Choroid plexus epithelial cell (primary cell): ENCODE measurements around the gene PKP4.

Source experiments
- DNase-seq: peaks from one replicate; pipeline ENCODE4 v3.0.0-alpha.2; 2010; ENCODE audit warnings: low read depth
- H3K4me3 ChIP-seq: 2 replicates; pipeline ENCODE4 v1.5.1; 2011; ENCODE audit warnings: low read depth, mild to moderate bottlenecking, control low read depth, low read length, moderate library complexity
- TF ChIP-seq, protein P1 (sequence below): conservative IDR thresholded peaks from 2 replicates; pipeline ENCODE4 v1.5.1; 2011; ENCODE audit warnings: low read depth, mild to moderate bottlenecking, control low read depth, inconsistent platforms, low read length, moderate library complexity

The PKP4 gene

DNA sequence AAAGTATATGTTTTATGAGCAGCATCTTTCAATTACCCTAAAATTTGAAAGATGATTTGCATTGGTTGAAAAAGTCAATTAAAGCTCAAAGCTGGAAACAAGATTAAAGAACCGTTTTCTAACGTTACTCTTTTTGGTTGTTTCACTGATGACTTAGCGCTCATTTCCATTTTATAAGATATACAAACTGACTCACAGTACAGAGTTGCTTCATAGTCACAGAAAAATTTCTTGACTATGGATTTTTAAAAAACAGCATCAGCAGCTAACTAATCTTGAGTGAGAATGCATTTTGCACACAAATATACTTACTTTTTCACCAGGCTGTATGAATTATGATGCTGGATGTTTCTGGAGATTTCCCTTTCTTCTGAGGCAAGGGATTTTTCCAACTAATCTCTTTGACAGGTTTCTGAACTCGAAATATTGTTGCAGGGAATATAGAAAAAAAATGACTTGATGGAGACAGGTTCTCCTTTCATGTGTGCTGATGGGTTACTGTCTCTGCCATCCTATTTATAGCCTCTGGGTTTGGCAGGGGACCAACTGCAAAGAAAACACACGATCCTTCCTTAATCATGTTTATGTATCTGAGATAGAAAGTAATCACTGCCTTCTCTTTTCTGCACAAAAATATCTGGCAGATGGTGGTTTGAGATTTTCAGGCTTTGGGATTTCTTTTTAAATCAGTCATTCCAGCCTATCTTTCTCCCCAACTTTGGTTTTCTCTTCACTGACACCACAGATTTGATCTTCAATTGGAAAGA is 209.0 kb downstream of the PKP4 start:
- TF ChIP-seq, protein P1, sequence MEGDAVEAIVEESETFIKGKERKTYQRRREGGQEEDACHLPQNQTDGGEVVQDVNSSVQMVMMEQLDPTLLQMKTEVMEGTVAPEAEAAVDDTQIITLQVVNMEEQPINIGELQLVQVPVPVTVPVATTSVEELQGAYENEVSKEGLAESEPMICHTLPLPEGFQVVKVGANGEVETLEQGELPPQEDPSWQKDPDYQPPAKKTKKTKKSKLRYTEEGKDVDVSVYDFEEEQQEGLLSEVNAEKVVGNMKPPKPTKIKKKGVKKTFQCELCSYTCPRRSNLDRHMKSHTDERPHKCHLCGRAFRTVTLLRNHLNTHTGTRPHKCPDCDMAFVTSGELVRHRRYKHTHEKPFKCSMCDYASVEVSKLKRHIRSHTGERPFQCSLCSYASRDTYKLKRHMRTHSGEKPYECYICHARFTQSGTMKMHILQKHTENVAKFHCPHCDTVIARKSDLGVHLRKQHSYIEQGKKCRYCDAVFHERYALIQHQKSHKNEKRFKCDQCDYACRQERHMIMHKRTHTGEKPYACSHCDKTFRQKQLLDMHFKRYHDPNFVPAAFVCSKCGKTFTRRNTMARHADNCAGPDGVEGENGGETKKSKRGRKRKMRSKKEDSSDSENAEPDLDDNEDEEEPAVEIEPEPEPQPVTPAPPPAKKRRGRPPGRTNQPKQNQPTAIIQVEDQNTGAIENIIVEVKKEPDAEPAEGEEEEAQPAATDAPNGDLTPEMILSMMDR, result no peak

DNA sequence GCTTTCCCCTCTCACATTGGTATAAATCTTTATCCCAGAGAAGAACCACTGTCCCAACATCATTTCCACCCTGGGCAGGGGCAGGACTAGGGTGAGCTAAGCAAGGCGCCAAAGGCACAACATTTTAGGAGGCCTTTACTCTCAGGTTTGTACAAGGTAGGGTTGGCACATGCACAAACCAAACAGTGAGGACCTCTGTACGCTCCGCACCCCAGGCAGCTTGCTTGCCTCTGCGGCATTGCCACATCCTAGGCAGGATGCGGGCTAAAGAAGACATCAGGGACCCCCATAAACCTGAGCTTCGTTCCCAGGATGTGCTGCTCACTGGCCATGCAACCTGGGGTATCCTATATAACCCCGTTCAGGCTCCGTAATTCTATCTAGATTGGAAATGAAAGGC is 210.2 kb downstream of the PKP4 start:
- H3K4me3 ChIP-seq, result no peak overlapping the region
- no peak for DNase-seq
- TF ChIP-seq, protein P1, result no peak

More for the DNA sequence above, 209.0 kb downstream of the PKP4 start:
- no peak overlapping the region for H3K4me3 ChIP-seq
- DNase-seq, result peak; percentile 49

DNA sequence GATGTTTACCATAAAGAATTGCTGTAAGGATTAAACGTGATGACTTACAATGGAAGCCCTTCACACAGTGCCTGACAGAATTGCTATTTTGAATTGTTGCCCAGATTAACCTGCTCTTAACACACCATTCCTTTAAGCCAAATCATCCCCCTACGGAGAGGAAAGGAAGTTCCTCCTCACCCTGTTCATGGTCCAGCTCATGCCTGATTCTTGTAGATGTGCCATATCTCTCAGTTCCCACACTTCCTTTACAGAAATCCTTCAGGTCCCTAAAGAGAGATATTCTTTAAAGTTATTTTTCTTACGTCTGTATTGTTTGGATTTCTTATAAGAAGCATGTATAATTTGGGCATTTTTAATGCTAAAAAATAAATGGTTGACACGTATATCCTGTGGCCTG is 210.8 kb downstream of the PKP4 start:
- H3K4me3 ChIP-seq, result no peak overlapping the region
- TF ChIP-seq, protein P1, result no peak
- DNase-seq, result peak; percentile 63

DNA sequence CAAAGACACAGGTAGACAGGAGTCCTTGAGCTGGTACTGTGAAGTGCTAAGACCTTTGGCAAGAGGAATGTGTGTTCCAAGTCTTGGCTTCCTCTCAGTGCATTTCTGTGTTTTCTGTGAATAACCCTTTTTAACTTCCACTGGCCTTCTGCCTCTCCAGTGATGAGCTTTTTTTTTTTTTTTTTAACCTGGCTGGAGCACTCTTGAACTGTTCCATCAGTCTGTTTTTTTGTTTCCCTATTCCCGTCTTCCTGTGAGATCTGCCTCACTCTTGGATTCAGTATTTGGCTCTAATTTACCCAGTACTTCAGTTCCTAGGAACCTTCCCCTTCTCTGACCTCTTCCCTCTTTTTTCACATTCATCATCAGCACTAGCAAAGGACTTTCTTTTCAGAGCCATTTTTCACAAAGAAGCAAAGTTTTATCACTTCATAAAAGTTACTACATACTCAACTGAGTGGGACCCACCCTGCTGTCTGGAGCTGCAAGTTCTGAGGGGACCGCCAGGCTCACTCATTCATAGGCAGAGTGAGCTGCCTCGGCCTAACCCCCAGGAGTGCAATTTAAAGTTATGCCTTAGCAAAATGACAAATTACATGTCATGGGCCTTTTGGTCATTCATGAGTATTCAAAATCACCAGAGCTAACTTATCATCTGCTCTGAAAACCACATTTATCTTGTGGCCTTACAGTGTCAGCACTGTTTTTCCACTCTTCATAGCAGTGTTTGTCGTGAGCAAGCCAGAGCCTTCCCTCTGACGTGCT is 211.4 kb downstream of the PKP4 start:
- H3K4me3 ChIP-seq, result no peak overlapping the region
- DNase-seq, result no peak
- TF ChIP-seq, protein P1, result no peak

DNA sequence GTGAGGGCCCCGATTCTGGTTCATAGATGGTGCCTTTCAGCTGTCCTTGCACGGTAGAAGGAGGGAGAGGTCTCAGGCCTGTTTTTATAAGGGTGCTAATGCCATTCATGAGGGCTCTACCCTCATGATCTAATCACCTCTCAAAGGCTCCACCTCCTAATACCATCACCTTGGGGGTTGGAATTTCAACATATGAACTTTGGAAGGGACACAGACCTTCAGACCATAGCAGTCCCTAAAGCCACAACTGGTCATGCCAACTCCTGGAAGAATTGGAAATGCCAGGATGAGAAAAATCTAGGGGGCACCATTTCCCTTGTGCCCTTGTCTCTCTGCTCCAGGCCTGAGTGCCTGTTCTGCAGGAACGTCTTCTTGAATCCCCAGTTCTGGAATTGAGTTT is 213.5 kb downstream of the PKP4 start:
- TF ChIP-seq, protein P1, result no peak
- no peak for DNase-seq
- H3K4me3 ChIP-seq, result no peak overlapping the region

DNA sequence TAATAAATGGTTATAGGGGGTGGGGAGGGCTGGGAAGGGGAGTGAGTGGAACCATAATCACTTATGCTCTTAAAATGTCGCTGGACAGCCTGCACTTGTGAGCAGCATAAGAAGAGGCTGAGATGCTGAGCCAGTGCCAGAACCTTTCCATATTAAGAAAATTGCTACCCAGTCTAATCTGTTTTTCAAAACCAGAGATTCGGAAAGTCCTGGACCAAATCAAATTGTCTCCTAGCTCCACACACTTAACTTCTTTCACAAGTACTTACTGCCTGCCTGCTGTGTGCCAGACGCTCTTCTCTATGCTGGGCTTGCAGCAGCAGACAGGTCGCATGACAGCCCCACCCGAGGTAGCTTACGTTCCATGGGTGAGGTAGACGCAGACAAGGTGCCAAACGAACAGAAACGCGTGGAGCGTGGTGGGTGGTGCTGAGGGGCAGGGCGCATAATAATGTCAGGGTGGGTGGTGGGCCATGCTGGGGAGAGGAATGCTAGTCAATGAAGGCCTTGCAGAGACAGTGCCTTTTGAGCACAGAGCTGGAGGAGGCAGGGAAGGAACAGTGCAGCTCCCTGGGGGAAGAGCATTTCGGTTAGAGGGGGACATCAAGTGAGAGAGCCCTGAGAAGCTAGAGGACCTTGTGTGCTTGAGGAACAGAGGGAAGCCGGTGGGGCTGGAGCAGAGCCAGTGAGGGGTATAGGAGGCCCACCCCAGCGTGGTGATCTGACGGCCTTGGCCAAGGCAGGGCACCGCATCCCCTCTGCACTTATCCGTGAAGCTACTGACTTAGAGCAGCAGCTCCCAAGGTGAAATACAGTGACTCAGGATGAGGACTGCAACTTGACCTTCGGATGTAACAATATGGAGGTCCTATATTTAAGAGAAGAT is 214.9 kb downstream of the PKP4 start:
- DNase-seq, result no peak
- TF ChIP-seq, protein P1, result no peak
- no peak overlapping the region for H3K4me3 ChIP-seq
